Measurements from ENCODE around the gene PRAMEF9.
"Not testable (repeated sequence)": the region's sequence is repeated elsewhere in the genome, so short reads cannot be mapped to it uniquely, and the experiment has no call there.

PRAMEF9 gene
- total RNA-seq, result 0 reads per million in 3 donors

- not testable (repeated sequence) for H3K4me3 ChIP-seq (ENCODE audit: insufficient read depth, low read depth, low read length, poor library complexity, severe bottlenecking); H3K27me3 ChIP-seq (replicated peaks; ENCODE audit: control insufficient read depth, insufficient read depth, low read length, poor library complexity, severe bottlenecking); H3K4me1 ChIP-seq (ENCODE audit: control insufficient read depth, insufficient read depth, low read length, poor library complexity, severe bottlenecking); H3K9me3 ChIP-seq (ENCODE audit: control insufficient read depth, low read length); H3K36me3 ChIP-seq (ENCODE audit: control insufficient read depth, insufficient read depth, low read length); DNase-seq; H3K27ac ChIP-seq (ENCODE audit: insufficient read depth, low read length, poor library complexity, severe bottlenecking)
Measured at GRCh38 chr1:13171548-13171947, at the start of gene PRAMEF9. Gene PRAMEF9, plus strand, starts transcription at chr1:13171848. Its CDS starts 3,433 bp downstream, at chr1:13175281.

- not testable (repeated sequence) for H3K27me3 ChIP-seq (replicated peaks; ENCODE audit: control insufficient read depth, insufficient read depth, low read length, poor library complexity, severe bottlenecking); H3K4me1 ChIP-seq (ENCODE audit: control insufficient read depth, insufficient read depth, low read length, poor library complexity, severe bottlenecking); DNase-seq; H3K36me3 ChIP-seq (ENCODE audit: control insufficient read depth, insufficient read depth, low read length); H3K27ac ChIP-seq (ENCODE audit: insufficient read depth, low read length, poor library complexity, severe bottlenecking); H3K4me3 ChIP-seq (ENCODE audit: insufficient read depth, low read depth, low read length, poor library complexity, severe bottlenecking); H3K9me3 ChIP-seq (ENCODE audit: control insufficient read depth, low read length)
Measured at GRCh38 chr1:13155909-13156308, 15.7 kb upstream of the PRAMEF9 start, which contains the start of gene PRAMEF26. Gene PRAMEF26, minus strand, starts transcription at chr1:13156009. Its CDS starts 2,914 bp downstream, at chr1:13153095.

- H3K36me3 ChIP-seq (ENCODE audit: control insufficient read depth, insufficient read depth, low read length); DNase-seq; H3K4me3 ChIP-seq (ENCODE audit: insufficient read depth, low read depth, low read length, poor library complexity, severe bottlenecking); H3K4me1 ChIP-seq (ENCODE audit: control insufficient read depth, insufficient read depth, low read length, poor library complexity, severe bottlenecking); H3K27me3 ChIP-seq (replicated peaks; ENCODE audit: control insufficient read depth, insufficient read depth, low read length, poor library complexity, severe bottlenecking); H3K27ac ChIP-seq (ENCODE audit: insufficient read depth, low read length, poor library complexity, severe bottlenecking); H3K9me3 ChIP-seq (ENCODE audit: control insufficient read depth, low read length): not testable (repeated sequence)
Measured at GRCh38 chr1:13165531-13165930, 6.1 kb upstream of the PRAMEF9 start, which contains the start of gene HNRNPCL4. Gene HNRNPCL4, minus strand, starts transcription at chr1:13165631. Its CDS starts 164 bp downstream, at chr1:13165467.

GRCh38 chr1:13201309-13201708, 29.7 kb downstream of the PRAMEF9 start, which contains the start of gene PRAMEF13:
Gene PRAMEF13, minus strand, starts transcription at chr1:13201409. Its CDS starts 1,820 bp downstream, at chr1:13199589.
- DNase-seq; H3K36me3 ChIP-seq (ENCODE audit: control insufficient read depth, insufficient read depth, low read length); H3K27me3 ChIP-seq (replicated peaks; ENCODE audit: control insufficient read depth, insufficient read depth, low read length, poor library complexity, severe bottlenecking); H3K9me3 ChIP-seq (ENCODE audit: control insufficient read depth, low read length); H3K27ac ChIP-seq (ENCODE audit: insufficient read depth, low read length, poor library complexity, severe bottlenecking); H3K4me1 ChIP-seq (ENCODE audit: control insufficient read depth, insufficient read depth, low read length, poor library complexity, severe bottlenecking); H3K4me3 ChIP-seq (ENCODE audit: insufficient read depth, low read depth, low read length, poor library complexity, severe bottlenecking): not testable (repeated sequence)

GRCh38 chr1:13208712-13209111, 37.1 kb downstream of the PRAMEF9 start:
- H3K4me1 ChIP-seq (ENCODE audit: control insufficient read depth, insufficient read depth, low read length, poor library complexity, severe bottlenecking); H3K4me3 ChIP-seq (ENCODE audit: insufficient read depth, low read depth, low read length, poor library complexity, severe bottlenecking); H3K36me3 ChIP-seq (ENCODE audit: control insufficient read depth, insufficient read depth, low read length); H3K9me3 ChIP-seq (ENCODE audit: control insufficient read depth, low read length); H3K27me3 ChIP-seq (replicated peaks; ENCODE audit: control insufficient read depth, insufficient read depth, low read length, poor library complexity, severe bottlenecking); H3K27ac ChIP-seq (ENCODE audit: insufficient read depth, low read length, poor library complexity, severe bottlenecking); DNase-seq: not testable (repeated sequence)

- not testable (repeated sequence) for H3K9me3 ChIP-seq (ENCODE audit: control insufficient read depth, low read length); DNase-seq; H3K27me3 ChIP-seq (replicated peaks; ENCODE audit: control insufficient read depth, insufficient read depth, low read length, poor library complexity, severe bottlenecking); H3K36me3 ChIP-seq (ENCODE audit: control insufficient read depth, insufficient read depth, low read length); H3K4me3 ChIP-seq (ENCODE audit: insufficient read depth, low read depth, low read length, poor library complexity, severe bottlenecking); H3K4me1 ChIP-seq (ENCODE audit: control insufficient read depth, insufficient read depth, low read length, poor library complexity, severe bottlenecking); H3K27ac ChIP-seq (ENCODE audit: insufficient read depth, low read length, poor library complexity, severe bottlenecking)
Measured at GRCh38 chr1:13216619-13217018, 45.0 kb downstream of the PRAMEF9 start.

- not testable (repeated sequence) for H3K4me3 ChIP-seq (ENCODE audit: insufficient read depth, low read depth, low read length, poor library complexity, severe bottlenecking); H3K27ac ChIP-seq (ENCODE audit: insufficient read depth, low read length, poor library complexity, severe bottlenecking); H3K4me1 ChIP-seq (ENCODE audit: control insufficient read depth, insufficient read depth, low read length, poor library complexity, severe bottlenecking); H3K27me3 ChIP-seq (replicated peaks; ENCODE audit: control insufficient read depth, insufficient read depth, low read length, poor library complexity, severe bottlenecking); DNase-seq; H3K9me3 ChIP-seq (ENCODE audit: control insufficient read depth, low read length); H3K36me3 ChIP-seq (ENCODE audit: control insufficient read depth, insufficient read depth, low read length)
Measured at GRCh38 chr1:13219203-13219602, 47.6 kb downstream of the PRAMEF9 start.

GRCh38 chr1:13222788-13223187, 51.1 kb downstream of the PRAMEF9 start:
- H3K27me3 ChIP-seq (replicated peaks; ENCODE audit: control insufficient read depth, insufficient read depth, low read length, poor library complexity, severe bottlenecking); H3K36me3 ChIP-seq (ENCODE audit: control insufficient read depth, insufficient read depth, low read length); H3K27ac ChIP-seq (ENCODE audit: insufficient read depth, low read length, poor library complexity, severe bottlenecking); DNase-seq; H3K4me1 ChIP-seq (ENCODE audit: control insufficient read depth, insufficient read depth, low read length, poor library complexity, severe bottlenecking); H3K4me3 ChIP-seq (ENCODE audit: insufficient read depth, low read depth, low read length, poor library complexity, severe bottlenecking); H3K9me3 ChIP-seq (ENCODE audit: control insufficient read depth, low read length): not testable (repeated sequence)

- no peak for DNase-seq
- Histone ChIP-seq H3K27me3 (replicated peaks; ENCODE audit: control insufficient read depth, insufficient read depth, low read length, poor library complexity, severe bottlenecking) (no peaks in the 10 kb centered on the region), H3K4me1 (ENCODE audit: control insufficient read depth, insufficient read depth, low read length, poor library complexity, severe bottlenecking) (no peaks in the 10 kb centered on the region), H3K27ac (ENCODE audit: insufficient read depth, low read length, poor library complexity, severe bottlenecking) (no peak overlapping the region), H3K36me3 (ENCODE audit: control insufficient read depth, insufficient read depth, low read length) (no peaks in the 10 kb centered on the region), H3K4me3 (ENCODE audit: insufficient read depth, low read depth, low read length, poor library complexity, severe bottlenecking) (no peak overlapping the region), H3K9me3 (ENCODE audit: control insufficient read depth, low read length) (no peaks in the 10 kb centered on the region)
Measured at GRCh38 chr1:13224480-13225060, 52.9 kb downstream of the PRAMEF9 start.

- not testable (repeated sequence) for H3K27me3 ChIP-seq (replicated peaks; ENCODE audit: control insufficient read depth, insufficient read depth, low read length, poor library complexity, severe bottlenecking); H3K27ac ChIP-seq (ENCODE audit: insufficient read depth, low read length, poor library complexity, severe bottlenecking); H3K4me1 ChIP-seq (ENCODE audit: control insufficient read depth, insufficient read depth, low read length, poor library complexity, severe bottlenecking); H3K4me3 ChIP-seq (ENCODE audit: insufficient read depth, low read depth, low read length, poor library complexity, severe bottlenecking); DNase-seq; H3K9me3 ChIP-seq (ENCODE audit: control insufficient read depth, low read length); H3K36me3 ChIP-seq (ENCODE audit: control insufficient read depth, insufficient read depth, low read length)
Measured at GRCh38 chr1:13225675-13226204, 54.1 kb downstream of the PRAMEF9 start, which contains the start of gene PRAMEF18. Gene PRAMEF18, minus strand, starts transcription at chr1:13226154. Its CDS starts 48 bp downstream, at chr1:13226106.
